GM12878 (cell line): Measurements from ENCODE around the gene DSTN. TPM values are rescaled to one million over a fixed set of nuclear protein-coding genes. Genes with fewer than 3 reads are reported as not detected.

ENCODE experiments used
- ATAC-seq: fragments of 200-7000 bp; cut with Tn5 transposase; 3 replicates; pipeline ENCODE4 v1.9.1; 2020; ENCODE audit warnings: mild to moderate bottlenecking, moderate library complexity
- BruUV-seq: library from RNA; stranded (reverse); fragments of 400-500 nt; replicated peaks from 2 replicates; lab custom pipeline; 2021; lab: Mats Ljungman, UMichigan
- CTCF ChIA-PET: fragments of 300-600 bp; sonication (Branson Sonifier 250); formaldehyde crosslinking; extraction: SDS; loops from one replicate; lab custom pipeline; 2021; ENCODE audit warnings: inconsistent platforms; lab: Yijun Ruan, JAX
- POLR2A ChIA-PET: fragments of 350-600 bp; formaldehyde crosslinking; extraction: SDS; loops from one replicate; lab custom pipeline; 2021; ENCODE audit warnings: inconsistent platforms; lab: Charles Lee
- RAD21 ChIA-PET: fragments of 300-600 bp; sonication (Branson Sonifier 250); formaldehyde crosslinking; loops from one replicate; lab custom pipeline; 2023; ENCODE audit warnings: antibody characterized with exemption; ENCODE audit not compliant: unreplicated experiment; lab: Charles Lee
- SMC1A ChIA-PET: fragments of 300-600 bp; sonication (Branson Sonifier 250); formaldehyde crosslinking; loops from one replicate; lab custom pipeline; 2023; ENCODE audit not compliant: unreplicated experiment, uncharacterized antibody; lab: Charles Lee
- DNase-seq: peaks from one replicate; pipeline ENCODE4 v3.0.0-alpha.2; 2011; ENCODE audit warnings: low read depth, low spot score
- FAIRE-seq: peaks from 3 replicates; lab custom pipeline; 2011; peaks lifted over from hg19 to GRCh38; lab: Jason Lieb, UNC
- H2AFZ ChIP-seq: 2 replicates; pipeline ENCODE4 v1.6.0; 2011; ENCODE audit warnings: low read depth, low read length, control low read depth; ENCODE audit not compliant: control insufficient read depth
- H3K27ac ChIP-seq: 2 replicates; pipeline ENCODE4 v1.5.1; 2011; ENCODE audit warnings: control low read depth; ENCODE audit not compliant: control insufficient read depth, insufficient read depth
- H3K27me3 ChIP-seq, 2 experiments: replicated peaks in 1 of 2; 2 replicates each; pipeline versions ENCODE4 v1.6.0 to v1.6.1; 2011; ENCODE audit warnings: low read length in 1 of 2; ENCODE audit not compliant: control insufficient read depth in 2 of 2, insufficient read depth in 2 of 2
- H3K36me3 ChIP-seq, 2 experiments: 2 replicates each; pipeline ENCODE4 v1.5.1; 2011; ENCODE audit warnings: low read length in 1 of 2; ENCODE audit not compliant: control insufficient read depth in 2 of 2, insufficient read depth in 2 of 2
- H3K4me1 ChIP-seq: 2 replicates; pipeline ENCODE4 v1.6.1; 2011; ENCODE audit warnings: mild to moderate bottlenecking, low read length, moderate library complexity, mixed read lengths; ENCODE audit not compliant: control insufficient read depth, insufficient read depth
- H3K4me2 ChIP-seq: 2 replicates; pipeline ENCODE4 v1.6.0; 2011; ENCODE audit warnings: control low read depth; ENCODE audit not compliant: control insufficient read depth, insufficient read depth
- H3K4me3 ChIP-seq: fragments of 200-600 bp; sonication (generic); 2 replicates; pipeline ENCODE4 v1.5.1; 2016
- H3K79me2 ChIP-seq: 2 replicates; pipeline ENCODE4 v1.6.0; 2011; ENCODE audit warnings: low read length; ENCODE audit not compliant: control insufficient read depth, insufficient read depth
- H3K9ac ChIP-seq: 2 replicates; pipeline ENCODE4 v1.8.0; 2011; ENCODE audit warnings: low read length, control low read depth, mixed read lengths; ENCODE audit not compliant: control insufficient read depth, insufficient read depth
- H3K9me3 ChIP-seq: replicated peaks from 3 replicates; pipeline ENCODE4 v1.5.1; 2011; ENCODE audit warnings: mild to moderate bottlenecking, low read length; ENCODE audit not compliant: control insufficient read depth, insufficient read depth
- H4K20me1 ChIP-seq: 2 replicates; pipeline ENCODE4 v1.6.0; 2011; ENCODE audit not compliant: control insufficient read depth, insufficient read depth
- CEBPB ChIP-seq, 2 experiments: fragments of 150-350 bp in 1 of 2; IDR thresholded peaks; 2 replicates each; pipeline ENCODE4 v1.6.1; 2012 to 2014; ENCODE audit warnings: low read depth in 2 of 2, low read length in 2 of 2, borderline replicate concordance in 1 of 2, inconsistent platforms in 1 of 2
- EED ChIP-seq: sonication (generic); IDR thresholded peaks from 2 replicates; pipeline ENCODE4 v1.6.1; 2016; ENCODE audit warnings: antibody characterized with exemption, low read depth
- NBN ChIP-seq: fragments of 450-650 bp; IDR thresholded peaks from 2 replicates; pipeline ENCODE4 v1.6.1; 2016
- NFIC ChIP-seq: IDR thresholded peaks from 2 replicates; pipeline ENCODE4 v1.6.1; 2012; ENCODE audit warnings: low read depth, mild to moderate bottlenecking, inconsistent platforms, low read length, moderate library complexity
- NR2C2 ChIP-seq: IDR thresholded peaks from 2 replicates; pipeline ENCODE4 v1.6.1; 2011; ENCODE audit warnings: borderline replicate concordance, low read depth; ENCODE audit not compliant: control insufficient read depth, insufficient read length
- SP1 ChIP-seq: IDR thresholded peaks from one replicate; pipeline ENCODE4 v1.6.1; 2011; ENCODE audit warnings: low read depth, low read length
- SPI1 ChIP-seq: IDR thresholded peaks from 2 replicates; pipeline ENCODE4 v1.6.1; 2011; ENCODE audit warnings: low read depth, mild to moderate bottlenecking, low read length, moderate library complexity, borderline replicate concordance; ENCODE audit not compliant: insufficient read depth
- WGBS: methylation state at CpG from one replicate; pipeline ENCODE4 v1.1.6; 2016; ENCODE audit warnings: low lambda C conversion rate; ENCODE audit not compliant: insufficient replicate concordance, insufficient coverage; ENCODE audit errors: missing lambda C conversion rate; 5-methylcytosine and 5-hydroxymethylcytosine counted together
- in situ Hi-C: fragments of 300-500 bp; cut with MboI; formaldehyde crosslinking; loops from 9 replicates; pipeline ENCODE4 v1.14.3; 2018; ENCODE audit warnings: mixed read lengths
- intact Hi-C: fragments of 100-400 bp; cut with micrococcal nuclease; formaldehyde crosslinking; loops from one replicate; pipeline ENCODE4 v1.14.2; 2022; ENCODE audit not compliant: unreplicated experiment
- polyA plus RNA-seq, 11 experiments: library from polyadenylated mRNA; depleted of rRNA in 4 of 11; unstranded in 6 of 11; stranded (reverse) in 5 of 11; fragments of >200 nt; fragmentation: Nextera tagmentation in 4 of 11; fragmentation: Illumina TruSeq in 1 of 11; extraction: Ambion mirVana in 4 of 11; extraction: Trizol in 1 of 11; gene quantifications; 1 replicate in 1 of 11; 2 replicates in 10 of 11; pipeline versions ENCODE4 v1.2.1 to v1.2.3, GENCODE V29; 2011 to 2016; ENCODE audit warnings: inconsistent platforms in 2 of 11, missing spikeins in 2 of 11, low read depth in 1 of 11
- total RNA-seq, 4 experiments: library from RNA; depleted of rRNA in 3 of 4; stranded (reverse); fragments of >200 nt in 3 of 4; fragmentation: Illumina TruSeq in 1 of 4; extraction: Trizol in 1 of 4; gene quantifications; 2 replicates each; pipeline versions ENCODE4 v1.2.1 to v1.2.3, GENCODE V29; 2013 to 2021
- TF ChIP-seq, protein P1 (sequence below): IDR thresholded peaks from 2 replicates; pipeline ENCODE4 v1.6.1; 2012; ENCODE audit warnings: improper control_type of control experiment, low read depth, low read length; ENCODE audit not compliant: insufficient replicate concordance

The DSTN gene
- total and polyA plus RNA-seq, 10 of the 15 experiments (the other 5 are each of a cell fraction or from before 2014, with no cell fraction given): 26.7 to 137 (median 40.8) TPM

DNA sequence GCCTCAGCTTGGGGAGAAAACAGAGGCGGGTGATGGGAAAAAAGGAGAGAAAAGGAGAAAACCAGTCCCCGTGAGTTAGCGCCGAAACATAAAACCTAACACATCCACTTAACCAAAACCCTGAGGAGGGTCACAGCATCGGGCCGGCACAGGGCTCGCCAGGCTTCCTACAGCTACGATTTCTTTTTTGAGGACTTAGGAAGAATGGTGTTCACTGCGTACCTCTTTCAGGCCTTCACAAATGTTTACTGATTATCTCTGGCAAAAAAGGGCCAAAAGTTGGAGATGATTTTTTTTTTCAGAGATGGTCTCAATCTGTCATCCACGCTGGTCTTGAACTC lies 48.8 kb downstream of the DSTN start:
- H3K4me3 ChIP-seq: no peak overlapping the region
- H3K9ac ChIP-seq: no peak overlapping the region
- in situ Hi-C loops (loop anchor here (5.0 kb wide), 1 partner anchor 81 kb away; no protein-coding TSS in a partner anchor), intact Hi-C loops (no loop called here)
- no peak overlapping the region for H3K27ac ChIP-seq
- POLR2A ChIA-PET: no interaction called here
- SMC1A ChIA-PET: interaction anchor here (1.0 kb wide), 1 partner anchor 82 kb away, joined by 6 read pairs; no protein-coding TSS in a partner anchor
- FAIRE-seq (no peak), ATAC-seq (no peak), DNase-seq (no peak)
- H3K4me2 ChIP-seq: no peak overlapping the region
- no peak overlapping the region for H2AFZ ChIP-seq
- no TSS peak for BruUV-seq
- CTCF ChIA-PET: interaction anchor here (0.6 to 1.4 kb wide), 8 partner anchors 10 to 661 kb away, joined by 3 to 9 read pairs (median 3); no protein-coding TSS in a partner anchor
- H4K20me1 ChIP-seq: no peaks in the 10 kb centered on the region
- H3K4me1 ChIP-seq: no peaks in the 10 kb centered on the region
- H3K27me3 ChIP-seq: no peaks in the 10 kb centered on the region
- RAD21 ChIA-PET: interaction anchor here (0.7 to 1.8 kb wide), 3 partner anchors 49 to 377 kb away, joined by 3 to 5 read pairs (median 3); partner anchors contain the start of gene DSTN
- H3K79me2 ChIP-seq: no peaks in the 10 kb centered on the region
- 88% methylated on average over 7 of the region's 10 CpGs for WGBS
- no peaks in the 10 kb centered on the region for H3K9me3 ChIP-seq
- H3K36me3 ChIP-seq: peaks cover 15 to 16% of the 10 kb centered on the region in 2 experiments; a peak in 3 of 4 replicates
- TF ChIP-seq NFIC: no peak

DNA sequence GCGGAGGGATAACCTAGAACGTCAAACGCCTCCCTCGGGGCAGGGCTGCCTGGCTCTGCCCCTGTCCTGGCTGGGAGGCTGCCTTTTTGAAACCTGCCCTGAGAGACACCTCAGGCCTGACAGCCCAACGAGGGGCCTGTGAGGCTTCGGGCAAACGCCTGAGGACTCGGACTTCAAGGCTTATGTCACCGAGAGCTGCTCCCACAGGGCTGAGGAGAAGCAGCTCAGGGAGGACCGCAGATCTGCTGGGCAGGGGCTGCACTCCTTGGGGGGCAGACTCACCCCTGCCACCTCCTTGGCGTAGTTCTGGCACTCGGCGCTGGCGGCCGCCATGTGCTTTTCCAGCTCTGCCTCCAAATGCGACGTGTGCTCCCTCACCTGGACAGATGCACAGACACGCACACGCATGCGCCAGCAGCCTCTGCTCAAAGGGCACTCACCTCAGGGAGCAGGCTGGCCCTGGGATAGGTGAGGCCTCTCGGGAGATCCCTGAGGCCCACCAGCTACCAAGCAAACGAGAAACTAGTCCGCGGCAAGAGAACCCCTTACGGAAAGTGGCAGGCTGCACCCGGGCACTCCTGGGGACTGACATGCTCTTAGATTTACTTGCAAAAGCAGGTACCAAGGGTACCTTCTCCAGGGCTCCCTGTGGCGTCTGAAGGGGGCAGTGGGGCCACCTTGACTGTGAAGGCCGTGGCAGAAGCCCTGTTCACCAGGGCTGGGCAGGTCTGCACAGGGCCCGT lies 49.6 kb downstream of the DSTN start:
- WGBS: 79% methylated on average over 29 of the region's 29 CpGs
- intact Hi-C loops: no loop called here
- no TSS peak for BruUV-seq
- Histone ChIP-seq H3K79me2 (no peaks in the 10 kb centered on the region), H3K4me2 (no peak overlapping the region), H3K36me3 (peaks cover 18 to 20% of the 10 kb centered on the region in 2 experiments; a peak in 3 of 4 replicates), H3K27me3 (no peaks in the 10 kb centered on the region), H2AFZ (no peak overlapping the region), H3K27ac (no peak overlapping the region), H3K9ac (no peak overlapping the region), H4K20me1 (no peaks in the 10 kb centered on the region), H3K4me3 (no peak overlapping the region), H3K4me1 (no peaks in the 10 kb centered on the region), H3K9me3 (no peaks in the 10 kb centered on the region)
- no peak for DNase-seq
- in situ Hi-C loops: loop anchor here (5.0 kb wide), 1 partner anchor 82 kb away; no protein-coding TSS in a partner anchor
- ChIA-PET CTCF (no interaction called here), RAD21 (interaction anchor here (0.7 kb wide), 1 partner anchor 376 kb away, joined by 3 read pairs; no protein-coding TSS in a partner anchor), POLR2A (no interaction called here), SMC1A (no interaction called here)
- FAIRE-seq: no peak
- no peak for ATAC-seq
- TF ChIP-seq, protein P1, sequence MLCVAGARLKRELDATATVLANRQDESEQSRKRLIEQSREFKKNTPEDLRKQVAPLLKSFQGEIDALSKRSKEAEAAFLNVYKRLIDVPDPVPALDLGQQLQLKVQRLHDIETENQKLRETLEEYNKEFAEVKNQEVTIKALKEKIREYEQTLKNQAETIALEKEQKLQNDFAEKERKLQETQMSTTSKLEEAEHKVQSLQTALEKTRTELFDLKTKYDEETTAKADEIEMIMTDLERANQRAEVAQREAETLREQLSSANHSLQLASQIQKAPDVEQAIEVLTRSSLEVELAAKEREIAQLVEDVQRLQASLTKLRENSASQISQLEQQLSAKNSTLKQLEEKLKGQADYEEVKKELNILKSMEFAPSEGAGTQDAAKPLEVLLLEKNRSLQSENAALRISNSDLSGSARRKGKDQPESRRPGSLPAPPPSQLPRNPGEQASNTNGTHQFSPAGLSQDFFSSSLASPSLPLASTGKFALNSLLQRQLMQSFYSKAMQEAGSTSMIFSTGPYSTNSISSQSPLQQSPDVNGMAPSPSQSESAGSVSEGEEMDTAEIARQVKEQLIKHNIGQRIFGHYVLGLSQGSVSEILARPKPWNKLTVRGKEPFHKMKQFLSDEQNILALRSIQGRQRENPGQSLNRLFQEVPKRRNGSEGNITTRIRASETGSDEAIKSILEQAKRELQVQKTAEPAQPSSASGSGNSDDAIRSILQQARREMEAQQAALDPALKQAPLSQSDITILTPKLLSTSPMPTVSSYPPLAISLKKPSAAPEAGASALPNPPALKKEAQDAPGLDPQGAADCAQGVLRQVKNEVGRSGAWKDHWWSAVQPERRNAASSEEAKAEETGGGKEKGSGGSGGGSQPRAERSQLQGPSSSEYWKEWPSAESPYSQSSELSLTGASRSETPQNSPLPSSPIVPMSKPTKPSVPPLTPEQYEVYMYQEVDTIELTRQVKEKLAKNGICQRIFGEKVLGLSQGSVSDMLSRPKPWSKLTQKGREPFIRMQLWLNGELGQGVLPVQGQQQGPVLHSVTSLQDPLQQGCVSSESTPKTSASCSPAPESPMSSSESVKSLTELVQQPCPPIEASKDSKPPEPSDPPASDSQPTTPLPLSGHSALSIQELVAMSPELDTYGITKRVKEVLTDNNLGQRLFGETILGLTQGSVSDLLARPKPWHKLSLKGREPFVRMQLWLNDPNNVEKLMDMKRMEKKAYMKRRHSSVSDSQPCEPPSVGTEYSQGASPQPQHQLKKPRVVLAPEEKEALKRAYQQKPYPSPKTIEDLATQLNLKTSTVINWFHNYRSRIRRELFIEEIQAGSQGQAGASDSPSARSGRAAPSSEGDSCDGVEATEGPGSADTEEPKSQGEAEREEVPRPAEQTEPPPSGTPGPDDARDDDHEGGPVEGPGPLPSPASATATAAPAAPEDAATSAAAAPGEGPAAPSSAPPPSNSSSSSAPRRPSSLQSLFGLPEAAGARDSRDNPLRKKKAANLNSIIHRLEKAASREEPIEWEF: no peak
- TF ChIP-seq EED (no peak), CEBPB (IDR thresholded peaks at IDR 0.05; ENCODE audit: borderline replicate concordance in 1 of 2, low read depth in 2 of 2, low read length in 2 of 2) (no peak), NBN (no peak), SP1 (no peak), SPI1 (no peak), NR2C2 (no peak)
